GM12892 (cell line): Measurements from ENCODE around the gene CPZ.

Experiments
- POLR2A ChIP-seq: IDR thresholded peaks from 2 replicates; pipeline ENCODE4 v1.6.1; 2011; ENCODE audit warnings: low read depth, low read length, control low read depth
- POLR2AphosphoS5 ChIP-seq: IDR thresholded peaks from 2 replicates; pipeline ENCODE4 v1.6.1; 2011; ENCODE audit warnings: low read depth, low read length, control low read depth
- TAF1 ChIP-seq: IDR thresholded peaks from 2 replicates; pipeline ENCODE4 v1.6.1; 2011; ENCODE audit warnings: low read depth, mild to moderate bottlenecking, control low read depth, low read length, borderline replicate concordance

DNA sequence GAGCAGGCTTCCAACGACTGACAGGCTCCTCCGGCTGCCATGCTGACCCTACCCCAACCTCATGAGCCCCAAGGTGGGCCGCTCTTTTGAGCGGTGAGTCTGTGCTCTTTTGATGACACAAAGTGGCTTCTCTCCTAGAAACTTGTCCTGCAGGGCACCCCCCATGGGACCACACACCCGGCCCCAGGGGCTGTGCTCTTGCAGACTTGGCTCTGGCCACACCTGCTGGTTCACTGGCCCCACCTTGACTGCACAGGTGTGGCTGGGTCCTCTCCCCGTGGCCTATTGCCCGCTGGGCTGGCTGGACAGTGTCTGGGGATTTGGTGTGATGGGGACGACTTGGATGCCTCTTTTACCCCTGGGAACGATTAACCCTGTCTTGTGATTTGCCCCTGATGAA, 1.5 kb upstream of the CPZ start:
- no peak for TF ChIP-seq POLR2A
- no peak for TF ChIP-seq TAF1
- no peak for TF ChIP-seq POLR2AphosphoS5
